HL-60/S4 (cell line): Measurements from ENCODE around the gene NLRP10.

Experiments used
- in situ Hi-C: fragments of 300-500 bp; cut with MboI; formaldehyde crosslinking; loops from 2 replicates; pipeline ENCODE4 v1.14.3; 2022; ENCODE audit warnings: low sequenced_read_pairs

The NLRP10 gene

DNA sequence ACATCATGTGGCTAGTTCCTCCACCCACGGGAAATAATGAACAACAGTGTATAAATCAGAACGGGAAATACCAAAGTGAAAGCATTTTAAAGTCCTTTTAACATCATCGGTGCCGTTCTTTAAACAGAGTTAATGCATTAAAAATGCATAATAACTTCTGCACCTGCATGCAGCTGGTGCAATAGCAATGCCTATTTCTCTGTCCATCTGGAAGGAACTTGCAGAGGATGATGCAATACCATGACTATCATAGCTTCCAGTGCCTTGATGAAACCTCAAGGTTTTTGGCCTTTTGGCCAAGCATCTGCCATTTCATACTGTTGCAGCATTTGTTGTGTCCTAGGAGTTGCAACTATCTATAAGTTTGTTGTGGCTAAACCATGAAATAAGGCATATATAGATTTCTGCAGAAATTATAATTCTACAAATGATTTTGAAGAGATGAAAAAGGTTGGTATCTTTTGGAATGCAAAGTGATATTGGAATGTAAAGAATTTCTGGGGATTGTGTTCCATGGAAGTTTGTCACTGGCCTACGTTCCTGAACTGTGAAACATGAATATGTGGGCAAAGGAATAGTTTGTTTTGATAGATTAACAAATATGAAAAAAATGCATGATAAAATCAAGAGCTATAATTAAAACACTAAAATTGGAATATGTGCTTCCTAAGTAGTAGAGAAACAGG, 12.1 kb upstream of the NLRP10 start:
- in situ Hi-C loops: no loop called here

DNA sequence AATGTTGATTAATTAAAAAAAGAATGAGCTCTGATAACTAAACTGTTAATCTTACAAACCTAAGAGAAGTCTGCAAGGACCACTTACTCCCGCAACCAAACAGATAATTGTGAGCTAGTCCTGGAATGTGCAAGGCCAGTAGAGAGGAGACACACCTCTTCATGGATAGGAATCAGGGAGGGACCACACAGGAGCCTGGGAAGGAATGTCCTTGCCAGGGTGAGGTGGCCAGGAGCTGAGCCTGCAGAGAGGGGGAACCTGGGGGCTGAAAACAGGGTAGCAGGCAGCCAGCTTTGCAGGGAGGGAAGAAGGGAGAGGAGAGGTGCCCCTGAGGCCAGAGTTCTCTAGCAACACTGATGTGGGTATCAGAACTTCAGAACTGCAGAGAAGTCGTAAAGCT, 9.4 kb upstream of the NLRP10 start:
- in situ Hi-C loops: no loop called here

DNA sequence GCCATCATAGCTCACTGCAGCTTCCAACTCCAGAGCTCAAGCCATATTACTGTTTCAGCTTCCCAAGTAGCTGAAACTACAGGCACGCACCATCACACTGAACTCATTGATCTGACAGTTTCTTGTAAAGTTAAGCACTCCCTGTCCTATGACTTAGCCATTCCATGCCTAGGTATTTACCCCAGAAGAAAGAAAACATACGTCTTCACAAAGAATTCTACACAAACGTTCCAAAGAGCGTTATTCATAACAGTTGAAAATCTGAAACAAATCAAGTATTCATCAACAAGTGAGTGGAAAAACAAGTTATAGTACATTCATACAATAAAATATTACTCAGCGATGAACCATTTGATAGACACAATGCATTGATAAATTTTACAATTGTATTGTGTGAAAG, 7.8 kb upstream of the NLRP10 start:
- in situ Hi-C loops: no loop called here

DNA sequence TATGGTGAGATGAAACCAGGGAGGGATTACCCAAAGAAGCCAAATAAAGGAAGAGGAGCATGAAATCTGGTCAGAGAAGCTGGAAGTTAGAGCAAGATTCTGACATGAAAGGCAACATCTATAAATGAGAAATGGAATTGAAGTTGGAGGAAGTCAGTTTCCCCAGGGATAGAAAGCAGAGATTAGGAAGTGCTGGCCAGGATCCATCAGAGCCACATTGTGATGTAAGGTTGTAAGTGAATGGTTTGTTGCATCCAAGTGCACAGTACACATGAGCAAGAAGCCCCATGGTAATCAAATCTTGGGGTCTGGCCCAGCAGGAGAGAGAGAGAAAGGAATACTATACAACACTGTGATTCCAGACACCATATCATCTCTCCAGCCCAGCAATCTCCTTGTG, 6.6 kb upstream of the NLRP10 start:
- in situ Hi-C loops: no loop called here

DNA sequence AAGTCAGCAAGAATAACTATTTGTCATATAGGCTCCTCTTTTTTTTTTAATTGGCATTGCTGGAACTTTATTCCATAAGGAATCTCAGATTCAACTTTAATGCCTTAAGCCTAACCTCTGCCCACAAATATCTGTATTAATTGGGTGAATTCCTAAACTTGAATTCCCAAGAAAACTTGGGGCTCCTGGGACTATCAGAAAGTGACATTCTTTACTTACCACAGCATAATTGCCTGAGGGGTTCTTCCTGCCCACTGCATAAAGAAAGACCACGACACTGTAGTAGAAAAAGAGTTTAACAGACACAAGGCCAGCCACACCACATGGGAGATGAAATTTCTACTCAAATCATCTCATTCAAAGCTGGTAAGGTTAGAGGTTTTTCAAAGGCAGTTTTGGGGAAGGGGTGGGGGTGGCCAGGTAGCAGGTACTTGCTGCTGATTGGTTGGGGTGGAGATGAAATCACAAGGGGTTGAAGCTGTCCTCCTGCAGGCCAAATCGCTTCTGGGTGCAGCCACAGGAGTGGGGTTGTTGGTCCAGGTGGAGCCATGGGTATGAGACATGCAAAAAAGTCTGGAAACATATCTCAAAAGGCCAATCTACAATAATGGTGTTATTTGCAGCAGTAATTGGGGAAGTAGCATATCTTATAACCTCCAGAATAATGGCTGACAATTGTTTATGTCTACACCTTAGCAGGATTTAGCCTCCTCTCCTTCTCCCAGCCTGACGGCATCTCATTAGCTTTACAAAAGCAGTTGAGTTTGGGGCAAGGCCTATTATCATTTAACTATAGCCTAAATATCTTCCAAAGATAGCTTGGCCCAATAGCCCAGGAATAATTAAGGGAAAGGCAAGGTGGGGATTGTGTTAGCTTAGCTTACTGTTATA, 4.8 kb upstream of the NLRP10 start:
- in situ Hi-C loops: no loop called here

- in situ Hi-C loops: no loop called here
These were observed 3.4 kb upstream of the NLRP10 start for GRCh38 chr11:7968686-7969085.

DNA sequence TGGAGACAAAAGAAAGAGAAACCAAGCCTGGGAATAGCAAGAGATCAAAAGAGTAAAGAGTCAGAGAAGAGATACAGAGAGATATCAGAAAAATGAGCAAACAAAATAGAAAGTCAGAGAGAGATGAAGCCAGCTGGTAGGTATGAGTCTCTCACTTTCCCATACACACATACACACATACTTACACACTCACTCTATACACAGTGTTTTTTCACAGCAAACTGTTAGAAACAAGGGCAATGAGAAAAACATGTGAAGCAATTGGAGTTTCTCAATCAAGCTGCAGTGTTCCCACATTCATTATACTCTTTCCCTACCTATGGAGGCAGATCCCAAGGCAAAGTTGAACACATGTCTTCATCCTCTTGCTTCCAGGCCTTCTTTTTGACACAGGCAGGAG, 2.6 kb upstream of the NLRP10 start:
- in situ Hi-C loops: no loop called here

- in situ Hi-C loops: no loop called here
These were observed 1.9 kb upstream of the NLRP10 start for GRCh38 chr11:7967097-7967496.

GRCh38 chr11:7964873-7965272, 374 bp downstream of the NLRP10 start:
- in situ Hi-C loops: no loop called here

GRCh38 chr11:7964261-7964660, 986 bp downstream of the NLRP10 start:
- in situ Hi-C loops: no loop called here

DNA sequence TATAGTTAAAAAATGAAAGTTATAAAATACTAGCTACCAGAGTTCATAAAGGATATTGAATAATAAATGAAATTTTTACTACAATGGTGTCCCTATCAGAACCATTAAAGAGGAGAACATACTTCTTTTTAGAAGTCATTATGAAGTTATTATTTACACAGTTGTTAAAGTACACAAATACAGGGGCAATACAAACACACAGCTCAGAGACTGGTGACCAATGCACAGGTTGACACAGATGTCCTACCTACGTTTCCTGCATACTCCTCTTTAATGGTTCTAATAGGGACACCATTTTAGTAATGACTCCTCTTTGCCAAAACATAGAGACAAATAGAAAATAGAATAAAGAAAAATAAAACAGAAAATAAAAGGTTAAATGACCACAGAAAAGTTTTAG, 10.1 kb downstream of the NLRP10 start:
- in situ Hi-C loops: no loop called here

DNA sequence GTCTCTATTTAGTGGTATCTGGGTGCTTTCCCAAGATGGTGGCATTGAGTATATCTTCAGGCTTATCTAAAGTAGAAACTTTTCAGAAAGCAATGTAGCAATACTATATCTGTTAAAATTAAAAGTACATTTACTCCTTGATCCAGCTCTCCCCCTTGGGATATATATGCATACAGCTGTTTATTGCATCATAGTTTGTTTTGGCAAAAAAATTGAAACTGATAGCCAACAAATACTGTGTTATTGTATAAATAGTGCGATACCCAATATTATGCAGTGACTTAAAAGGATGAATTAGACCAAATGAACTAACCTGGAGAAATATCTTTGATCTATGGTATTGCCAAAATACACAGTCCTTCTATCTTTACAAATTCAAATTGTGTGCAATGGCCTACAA, 15.3 kb downstream of the NLRP10 start:
- in situ Hi-C loops: no loop called here

DNA sequence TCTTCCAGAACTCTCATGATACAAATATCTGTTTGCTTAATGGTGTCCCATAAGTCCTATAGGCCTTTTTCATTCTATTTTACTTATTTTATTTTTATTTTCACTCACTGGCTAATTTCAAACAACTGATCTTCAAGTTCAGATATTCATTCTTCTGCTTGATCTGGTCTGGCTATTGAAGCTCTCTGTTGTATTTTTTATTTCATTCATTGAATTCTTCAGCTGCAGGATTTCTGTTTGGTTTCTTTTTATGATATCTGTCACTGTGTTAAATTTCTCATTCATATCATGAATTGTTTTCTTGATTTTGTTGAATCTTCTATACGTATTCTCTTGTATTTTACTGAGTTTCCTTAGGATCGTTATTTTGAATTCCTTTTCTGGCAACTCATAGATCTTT, 21.1 kb downstream of the NLRP10 start:
- in situ Hi-C loops: no loop called here

DNA sequence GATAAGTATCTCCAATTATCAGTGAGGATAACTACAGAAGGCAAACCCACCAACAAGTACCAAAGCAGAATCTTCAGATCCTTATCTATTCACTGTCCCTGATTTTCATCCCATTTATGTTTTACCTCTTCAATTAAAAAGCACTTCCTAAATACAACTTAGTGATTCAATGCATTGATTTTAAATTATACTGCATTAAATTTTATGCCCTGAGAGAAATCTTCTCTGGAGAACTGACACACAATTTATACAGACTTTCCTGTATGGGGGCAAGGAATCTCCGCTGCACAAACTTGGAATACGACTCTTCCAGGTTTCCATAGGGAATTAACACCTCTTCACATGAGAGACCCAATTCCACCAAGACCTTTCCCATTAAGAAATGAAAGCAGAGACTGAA, 23.6 kb downstream of the NLRP10 start, which contains the start of gene OR10A3:
Gene OR10A3 (minus strand): TSS at position 101 of the 400 bp plus-strand sequence. CDS start 2,188 bp downstream, outside the sequence.
- in situ Hi-C loops: no loop called here

GRCh38 chr11:7941146-7941545, 24.1 kb downstream of the NLRP10 start:
- in situ Hi-C loops: no loop called here

GRCh38 chr11:7936615-7937014, 28.6 kb downstream of the NLRP10 start:
- in situ Hi-C loops: no loop called here

DNA sequence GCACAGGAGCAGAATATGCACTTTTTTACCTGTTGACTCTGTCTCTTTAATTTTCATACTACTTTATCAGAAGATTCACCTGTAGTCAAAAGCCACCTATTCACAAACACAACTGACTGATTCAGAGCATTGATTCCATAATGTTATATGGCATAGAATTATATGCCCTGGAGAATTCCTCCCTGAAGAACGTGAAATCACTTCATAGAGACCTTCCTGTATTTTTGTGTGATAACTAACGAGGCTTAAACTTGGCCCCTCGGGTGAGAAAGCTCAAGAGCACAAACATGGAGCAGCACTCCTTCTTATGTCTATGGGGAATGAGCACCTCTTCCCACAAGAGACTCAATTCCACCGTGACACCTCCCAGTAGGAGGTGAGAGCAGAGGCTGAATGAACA, 34.1 kb downstream of the NLRP10 start, which contains the start of gene OR10A6:
Gene OR10A6 (minus strand): TSS at position 101 of the 400 bp plus-strand sequence. CDS start 2,606 bp downstream, outside the sequence.
- in situ Hi-C loops: no loop called here

DNA sequence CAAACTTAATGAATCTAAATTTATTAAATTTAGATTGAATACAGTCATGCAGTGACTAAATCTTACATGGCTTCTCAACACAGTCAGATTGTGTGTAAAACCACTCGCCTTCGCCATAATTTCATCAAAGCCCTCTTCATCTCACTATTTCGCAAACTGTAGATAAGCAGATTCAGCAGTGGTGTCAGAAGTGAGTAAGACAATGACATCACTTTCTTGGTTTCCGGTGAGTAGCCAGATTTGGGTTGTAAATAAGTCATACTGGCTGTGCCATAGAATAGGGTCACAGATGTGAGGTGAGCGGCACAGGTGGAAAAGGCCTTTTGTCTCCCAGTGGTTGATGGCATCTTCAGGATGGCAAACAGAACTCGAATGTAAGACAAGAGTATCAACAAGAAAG, 37.6 kb downstream of the NLRP10 start:
- in situ Hi-C loops: no loop called here

- in situ Hi-C loops: no loop called here
These were observed 40.7 kb downstream of the NLRP10 start for GRCh38 chr11:7924536-7924935.

DNA sequence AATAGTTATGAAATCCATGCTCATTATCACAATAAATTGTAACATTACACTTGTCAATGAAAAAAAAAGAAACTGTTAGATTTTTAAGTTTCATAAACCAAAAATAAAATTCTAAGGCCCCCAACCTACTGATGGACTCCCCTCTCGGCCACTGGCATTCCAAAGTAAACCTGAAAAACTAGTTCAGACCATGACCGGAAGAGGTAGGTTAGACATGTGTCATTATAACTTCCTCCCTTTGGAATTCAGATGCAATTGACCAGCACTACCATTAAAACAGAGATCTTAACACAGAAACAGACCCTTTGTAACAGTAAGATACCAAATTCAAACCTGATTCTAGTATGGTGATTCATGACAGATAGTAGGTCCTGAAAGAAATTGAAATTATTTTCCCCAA, 47.1 kb downstream of the NLRP10 start:
- in situ Hi-C loops: no loop called here
